Nephron progenitor cell (in vitro differentiated cells): ENCODE measurements around the gene TPPP2.

Experiments
- DNase-seq: peaks from one replicate; pipeline ENCODE4 v3.0.0; 2021
- H3K27ac Mint-ChIP-seq: 2 replicates; pipeline ENCODE4 v1.8.0; 2021; ENCODE audit warnings: mild to moderate bottlenecking, moderate library complexity, mixed read lengths
- H3K27me3 Mint-ChIP-seq: 2 replicates; pipeline ENCODE4 v1.8.0; 2021; ENCODE audit warnings: mild to moderate bottlenecking, low read depth, mixed read lengths; ENCODE audit not compliant: poor library complexity
- H3K36me3 Mint-ChIP-seq: 2 replicates; pipeline ENCODE4 v1.8.0; 2021; ENCODE audit warnings: low read depth, mixed read lengths
- H3K4me1 Mint-ChIP-seq: 2 replicates; pipeline ENCODE4 v1.8.0; 2021; ENCODE audit warnings: mixed read lengths
- H3K4me3 Mint-ChIP-seq: 2 replicates; pipeline ENCODE4 v1.8.0; 2021; ENCODE audit warnings: mild to moderate bottlenecking, moderate library complexity, mixed read lengths
- H3K9me3 Mint-ChIP-seq: 2 replicates; pipeline ENCODE4 v1.8.0; 2021; ENCODE audit warnings: mild to moderate bottlenecking, moderate library complexity, mixed read lengths
- TF ChIP-seq, protein P1 (sequence below): fragments of 200-600 bp; sonication (generic); IDR thresholded peaks from 2 replicates; pipeline ENCODE4 v1.5.0; 2021; ENCODE audit warnings: antibody characterized with exemption

Gene TPPP2

GRCh38 chr14:21050597-21050996 is 20.6 kb downstream of the TPPP2 start:
- Mint-ChIP-seq H3K4me1 (peaks cover 13% of the 10 kb centered on the region), H3K36me3 (no peaks in the 10 kb centered on the region), H3K4me3 (no peak overlapping the region), H3K9me3 (no peaks in the 10 kb centered on the region), H3K27me3 (peaks cover 9% of the 10 kb centered on the region), H3K27ac (no peak overlapping the region)
- DNase-seq = no peak
- TF ChIP-seq, protein P1, sequence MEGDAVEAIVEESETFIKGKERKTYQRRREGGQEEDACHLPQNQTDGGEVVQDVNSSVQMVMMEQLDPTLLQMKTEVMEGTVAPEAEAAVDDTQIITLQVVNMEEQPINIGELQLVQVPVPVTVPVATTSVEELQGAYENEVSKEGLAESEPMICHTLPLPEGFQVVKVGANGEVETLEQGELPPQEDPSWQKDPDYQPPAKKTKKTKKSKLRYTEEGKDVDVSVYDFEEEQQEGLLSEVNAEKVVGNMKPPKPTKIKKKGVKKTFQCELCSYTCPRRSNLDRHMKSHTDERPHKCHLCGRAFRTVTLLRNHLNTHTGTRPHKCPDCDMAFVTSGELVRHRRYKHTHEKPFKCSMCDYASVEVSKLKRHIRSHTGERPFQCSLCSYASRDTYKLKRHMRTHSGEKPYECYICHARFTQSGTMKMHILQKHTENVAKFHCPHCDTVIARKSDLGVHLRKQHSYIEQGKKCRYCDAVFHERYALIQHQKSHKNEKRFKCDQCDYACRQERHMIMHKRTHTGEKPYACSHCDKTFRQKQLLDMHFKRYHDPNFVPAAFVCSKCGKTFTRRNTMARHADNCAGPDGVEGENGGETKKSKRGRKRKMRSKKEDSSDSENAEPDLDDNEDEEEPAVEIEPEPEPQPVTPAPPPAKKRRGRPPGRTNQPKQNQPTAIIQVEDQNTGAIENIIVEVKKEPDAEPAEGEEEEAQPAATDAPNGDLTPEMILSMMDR = no peak

GRCh38 chr14:21053184-21054122 is 23.4 kb downstream of the TPPP2 start:
- Mint-ChIP-seq H3K4me3 (no peak overlapping the region), H3K27ac (no peak overlapping the region), H3K27me3 (peaks cover 8% of the 10 kb centered on the region), H3K9me3 (no peaks in the 10 kb centered on the region), H3K36me3 (no peaks in the 10 kb centered on the region), H3K4me1 (peaks cover 26% of the 10 kb centered on the region)
- DNase-seq = no peak
- TF ChIP-seq, protein P1 = no peak

DNA sequence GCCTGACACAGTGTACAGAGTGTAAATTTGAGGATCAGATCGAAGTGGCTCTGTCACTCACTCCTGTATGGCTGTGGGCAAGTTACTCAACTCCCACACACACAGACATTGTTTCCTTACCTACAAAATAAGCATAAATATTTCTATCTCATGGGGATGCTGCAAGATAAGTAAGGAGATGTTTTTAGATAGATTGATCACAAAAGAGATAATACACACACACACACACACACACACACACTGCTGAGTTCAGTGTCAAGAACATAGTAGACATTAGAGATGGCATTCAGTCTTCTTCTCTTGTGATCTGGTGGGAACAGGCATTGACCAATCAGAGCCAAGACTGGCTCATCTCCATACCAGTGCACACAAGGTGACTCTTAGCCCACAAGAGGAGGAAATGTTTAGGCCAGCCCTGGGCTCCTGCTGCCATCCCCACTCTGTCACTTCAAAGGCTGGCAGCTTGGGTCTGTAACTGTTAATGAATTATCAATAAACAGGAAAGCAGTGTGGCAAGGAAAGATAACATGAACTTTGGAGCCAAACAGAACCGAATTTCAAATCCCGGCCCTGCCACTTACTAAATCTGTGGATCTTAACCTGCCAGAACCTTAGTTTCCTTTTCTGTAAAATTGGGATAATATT is 24.2 kb downstream of the TPPP2 start:
- H3K4me1 Mint-ChIP-seq = peaks cover 32% of the 10 kb centered on the region
- TF ChIP-seq, protein P1 = no peak
- H3K27ac Mint-ChIP-seq = no peak overlapping the region
- no peaks in the 10 kb centered on the region for H3K9me3 Mint-ChIP-seq
- DNase-seq = no peak
- peaks cover 9% of the 10 kb centered on the region for H3K27me3 Mint-ChIP-seq
- H3K4me3 Mint-ChIP-seq = no peak overlapping the region
- no peaks in the 10 kb centered on the region for H3K36me3 Mint-ChIP-seq

GRCh38 chr14:21054768-21055145 is 24.7 kb downstream of the TPPP2 start:
- H3K27me3 Mint-ChIP-seq = peaks cover 9% of the 10 kb centered on the region
- H3K36me3 Mint-ChIP-seq = no peaks in the 10 kb centered on the region
- H3K9me3 Mint-ChIP-seq = no peaks in the 10 kb centered on the region
- no peak overlapping the region for H3K4me3 Mint-ChIP-seq
- H3K27ac Mint-ChIP-seq = peak overlapping the region; percentile 40
- H3K4me1 Mint-ChIP-seq = peaks cover 35% of the 10 kb centered on the region
- TF ChIP-seq, protein P1 = no peak
- DNase-seq = no peak

DNA sequence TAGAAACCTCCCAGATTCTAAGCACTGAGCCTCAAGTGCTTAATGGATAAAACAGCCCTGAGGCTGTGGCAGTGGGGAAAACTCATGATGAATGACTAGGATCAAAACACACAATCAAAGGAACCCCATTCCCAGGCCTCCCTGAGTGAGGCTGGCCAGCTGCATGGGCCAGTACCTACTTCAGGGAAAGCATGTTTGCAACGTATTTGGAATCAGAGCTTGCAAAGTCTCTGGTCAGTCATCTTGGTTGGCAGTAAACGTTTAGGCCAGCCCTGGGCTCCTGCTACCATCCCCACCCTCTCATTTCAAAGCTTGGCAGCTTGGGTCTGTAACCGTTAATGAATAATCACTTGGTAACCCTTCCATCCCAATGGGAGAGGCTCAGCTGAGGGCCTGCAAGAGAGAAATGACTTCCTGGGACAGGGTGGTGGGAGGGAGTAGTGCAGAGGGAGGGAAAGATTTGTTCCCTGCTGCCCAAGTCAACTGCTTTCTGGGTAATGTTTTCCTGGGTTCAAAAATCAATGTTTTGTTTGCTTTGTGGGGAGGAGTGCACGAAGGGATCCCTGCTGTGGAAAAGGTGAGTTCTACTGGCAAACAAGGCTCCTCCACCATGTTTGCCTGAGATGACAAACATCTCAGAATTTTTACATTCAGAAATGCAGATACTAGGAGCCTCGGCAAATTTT is 25.6 kb downstream of the TPPP2 start:
- Mint-ChIP-seq H3K9me3 (no peaks in the 10 kb centered on the region), H3K4me1 (peaks cover 43% of the 10 kb centered on the region), H3K36me3 (no peaks in the 10 kb centered on the region), H3K27ac (peak overlapping the region; percentile 94), H3K4me3 (no peak overlapping the region), H3K27me3 (peaks cover 15% of the 10 kb centered on the region)
- TF ChIP-seq, protein P1 = no peak
- DNase-seq = no peak
